ENCODE results near the gene PCDHA11. TPM values are rescaled to one million over a fixed set of nuclear protein-coding genes. Genes with fewer than 3 reads are reported as not detected.

Gene PCDHA11
- total RNA-seq, 1 donor from 2014 or later: 5.4 TPM

DNA sequence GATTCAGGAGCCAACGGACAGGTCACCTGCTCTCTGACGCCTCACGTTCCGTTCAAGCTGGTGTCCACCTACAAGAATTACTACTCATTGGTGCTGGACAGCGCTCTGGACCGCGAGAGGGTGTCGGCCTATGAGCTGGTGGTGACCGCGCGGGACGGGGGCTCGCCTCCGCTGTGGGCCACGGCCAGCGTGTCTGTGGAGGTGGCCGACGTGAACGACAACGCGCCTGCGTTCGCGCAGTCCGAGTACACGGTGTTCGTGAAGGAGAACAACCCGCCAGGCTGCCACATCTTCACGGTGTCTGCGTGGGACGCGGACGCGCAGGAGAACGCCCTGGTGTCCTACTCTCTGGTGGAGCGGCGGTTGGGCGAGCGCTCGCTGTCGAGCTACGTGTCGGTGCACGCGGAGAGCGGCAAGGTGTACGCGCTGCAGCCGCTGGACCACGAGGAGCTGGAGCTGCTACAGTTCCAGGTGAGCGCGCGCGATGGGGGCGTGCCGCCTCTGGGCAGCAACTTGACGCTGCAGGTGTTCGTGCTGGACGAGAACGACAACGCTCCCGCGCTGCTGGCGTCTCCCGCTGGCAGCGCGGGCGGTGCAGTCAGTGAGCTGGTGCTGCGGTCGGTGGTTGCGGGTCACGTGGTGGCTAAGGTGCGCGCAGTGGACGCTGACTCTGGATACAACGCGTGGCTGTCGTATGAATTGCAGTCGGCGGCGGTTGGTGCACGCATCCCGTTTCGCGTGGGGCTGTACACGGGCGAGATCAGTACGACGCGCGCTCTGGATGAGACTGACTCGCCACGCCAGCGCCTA lies 11.4 kb upstream of the PCDHA11 start:
- Histone ChIP-seq H3K9me3 (ENCODE audit: low read depth) (peaks cover 5% of the 10 kb centered on the region), H3F3A (ENCODE audit: low read depth) (no peaks in the 10 kb centered on the region), H3K79me2 (ENCODE audit: low read depth) (no peaks in the 10 kb centered on the region), H3K4me1 (no peaks in the 10 kb centered on the region), H3K9ac (no peak overlapping the region), H3K4me2 (no peak overlapping the region), H3K36me3 (no peaks in the 10 kb centered on the region), H3K27me3 (no peaks in the 10 kb centered on the region), H3K4me3 (no peak overlapping the region), H4K20me1 (ENCODE audit: low read depth) (no peaks in the 10 kb centered on the region), H3K27ac (no peak overlapping the region), H2AFZ (replicated peaks) (no peak overlapping the region)
- no peak for DNase-seq (ENCODE audit: low spot score)
- Mint-ChIP-seq H3K27ac (no peak overlapping the region), H3K4me1 (no peaks in the 10 kb centered on the region), H3K9me3 (peaks cover 46% of the 10 kb centered on the region), H3K27me3 (ENCODE audit: insufficient read depth, low read depth) (peaks cover 5% of the 10 kb centered on the region), H3K36me3 (peaks cover 35% of the 10 kb centered on the region), H3K4me3 (no peak overlapping the region)
- no peak for TF ChIP-seq EZH2 (IDR thresholded peaks at IDR 0.05)

DNA sequence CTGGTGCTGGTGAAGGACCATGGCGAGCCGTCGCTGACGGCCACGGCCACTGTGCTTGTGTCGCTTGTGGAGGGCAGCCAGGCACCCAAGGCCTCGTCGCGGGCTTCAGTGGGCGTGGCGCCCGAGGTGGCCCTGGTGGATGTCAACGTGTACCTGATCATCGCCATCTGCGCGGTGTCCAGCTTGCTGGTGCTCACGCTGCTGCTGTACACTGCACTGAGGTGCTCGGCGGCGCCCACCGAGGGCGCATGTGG lies 10.8 kb upstream of the PCDHA11 start:
- H3K36me3 Mint-ChIP-seq: peaks cover 34% of the 10 kb centered on the region
- TF ChIP-seq EZH2phosphoT487 (IDR thresholded peaks at IDR 0.05) (no peak), EZH2 (IDR thresholded peaks at IDR 0.05) (no peak)
- TF ChIP-seq, protein P1, sequence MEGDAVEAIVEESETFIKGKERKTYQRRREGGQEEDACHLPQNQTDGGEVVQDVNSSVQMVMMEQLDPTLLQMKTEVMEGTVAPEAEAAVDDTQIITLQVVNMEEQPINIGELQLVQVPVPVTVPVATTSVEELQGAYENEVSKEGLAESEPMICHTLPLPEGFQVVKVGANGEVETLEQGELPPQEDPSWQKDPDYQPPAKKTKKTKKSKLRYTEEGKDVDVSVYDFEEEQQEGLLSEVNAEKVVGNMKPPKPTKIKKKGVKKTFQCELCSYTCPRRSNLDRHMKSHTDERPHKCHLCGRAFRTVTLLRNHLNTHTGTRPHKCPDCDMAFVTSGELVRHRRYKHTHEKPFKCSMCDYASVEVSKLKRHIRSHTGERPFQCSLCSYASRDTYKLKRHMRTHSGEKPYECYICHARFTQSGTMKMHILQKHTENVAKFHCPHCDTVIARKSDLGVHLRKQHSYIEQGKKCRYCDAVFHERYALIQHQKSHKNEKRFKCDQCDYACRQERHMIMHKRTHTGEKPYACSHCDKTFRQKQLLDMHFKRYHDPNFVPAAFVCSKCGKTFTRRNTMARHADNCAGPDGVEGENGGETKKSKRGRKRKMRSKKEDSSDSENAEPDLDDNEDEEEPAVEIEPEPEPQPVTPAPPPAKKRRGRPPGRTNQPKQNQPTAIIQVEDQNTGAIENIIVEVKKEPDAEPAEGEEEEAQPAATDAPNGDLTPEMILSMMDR (IDR thresholded peaks at IDR 0.05): no peak
- no peaks in the 10 kb centered on the region for H3K36me3 ChIP-seq
- no peak overlapping the region for H3K27ac Mint-ChIP-seq
- peaks cover 5% of the 10 kb centered on the region for H3K9me3 ChIP-seq (ENCODE audit: low read depth)
- H2AFZ ChIP-seq (replicated peaks): no peak overlapping the region
- no peaks in the 10 kb centered on the region for H3K79me2 ChIP-seq (ENCODE audit: low read depth)
- peaks cover 44% of the 10 kb centered on the region for H3K9me3 Mint-ChIP-seq
- H4K20me1 ChIP-seq (ENCODE audit: low read depth): no peaks in the 10 kb centered on the region
- no peak overlapping the region for H3K4me3 ChIP-seq
- no peak for DNase-seq (ENCODE audit: low spot score)
- no peaks in the 10 kb centered on the region for H3K4me1 ChIP-seq
- peaks cover 5% of the 10 kb centered on the region for H3K27me3 Mint-ChIP-seq (ENCODE audit: insufficient read depth, low read depth)
- H3K4me1 Mint-ChIP-seq: no peaks in the 10 kb centered on the region
- no peak overlapping the region for H3K4me2 ChIP-seq
- H3K9ac ChIP-seq: no peak overlapping the region
- H3K4me3 Mint-ChIP-seq: no peak overlapping the region
- no peaks in the 10 kb centered on the region for H3K27me3 ChIP-seq
- no peak overlapping the region for H3K27ac ChIP-seq
- H3F3A ChIP-seq (ENCODE audit: low read depth): no peaks in the 10 kb centered on the region

DNA sequence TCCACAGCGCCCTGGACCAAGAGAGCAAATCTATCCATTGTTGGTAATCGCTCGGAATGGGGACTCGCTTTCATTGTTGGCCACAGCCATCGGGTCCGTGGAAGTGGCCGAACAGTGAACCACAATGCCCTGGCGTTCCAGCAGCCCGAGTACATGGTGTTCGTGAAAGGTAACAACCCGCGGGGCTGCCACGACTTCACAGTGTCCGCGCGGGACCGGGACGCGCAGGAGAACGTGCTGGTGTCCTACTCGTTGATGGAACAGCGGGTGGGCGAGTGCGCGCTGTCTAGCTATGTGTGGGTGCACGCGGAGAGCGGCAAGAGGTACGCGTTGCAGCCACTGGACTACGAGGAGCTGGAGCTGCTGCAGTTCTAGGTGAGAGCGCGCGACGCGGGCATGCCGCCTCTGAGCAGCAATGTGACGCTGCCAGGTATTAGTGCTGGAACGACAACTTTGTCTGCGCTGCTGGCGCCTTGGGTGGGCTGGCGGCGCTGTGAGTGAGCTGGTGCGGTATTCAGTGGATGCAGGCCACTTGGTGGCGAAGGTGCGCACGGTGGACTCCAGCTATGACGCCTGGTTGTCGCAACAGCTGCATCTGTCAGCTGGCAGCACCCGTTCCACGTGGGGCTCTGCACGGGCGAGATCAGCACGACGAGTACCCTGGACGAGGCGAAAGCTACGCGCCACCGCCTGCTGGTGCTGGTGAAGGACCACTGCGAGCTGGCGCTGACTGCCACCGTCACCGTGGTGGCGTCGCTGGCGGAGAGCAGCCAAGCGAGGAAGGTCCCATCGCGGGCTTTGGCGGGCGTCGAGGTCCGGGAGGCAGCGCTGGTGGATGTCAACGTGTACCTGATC lies 6.1 kb upstream of the PCDHA11 start:
- TF ChIP-seq EZH2 (IDR thresholded peaks at IDR 0.05) (no peak), EZH2phosphoT487 (IDR thresholded peaks at IDR 0.05) (no peak)
- TF ChIP-seq, protein P1 (IDR thresholded peaks at IDR 0.05): no peak
- H3K9me3 ChIP-seq (ENCODE audit: low read depth): peaks cover 5% of the 10 kb centered on the region
- H3F3A ChIP-seq (ENCODE audit: low read depth): no peaks in the 10 kb centered on the region
- Mint-ChIP-seq H3K27ac (no peak overlapping the region), H3K36me3 (peaks cover 27% of the 10 kb centered on the region), H3K27me3 (ENCODE audit: insufficient read depth, low read depth) (peaks cover 3% of the 10 kb centered on the region), H3K4me1 (no peaks in the 10 kb centered on the region), H3K4me3 (no peak overlapping the region), H3K9me3 (peaks cover 37% of the 10 kb centered on the region)
- H3K27me3 ChIP-seq: no peaks in the 10 kb centered on the region
- no peaks in the 10 kb centered on the region for H3K4me1 ChIP-seq
- no peak overlapping the region for H3K4me3 ChIP-seq
- no peaks in the 10 kb centered on the region for H3K36me3 ChIP-seq
- H3K9ac ChIP-seq: no peak overlapping the region
- H2AFZ ChIP-seq (replicated peaks): no peak overlapping the region
- H3K4me2 ChIP-seq: no peak overlapping the region
- H4K20me1 ChIP-seq (ENCODE audit: low read depth): no peaks in the 10 kb centered on the region
- no peak overlapping the region for H3K27ac ChIP-seq
- no peaks in the 10 kb centered on the region for H3K79me2 ChIP-seq (ENCODE audit: low read depth)
- no peak for DNase-seq (ENCODE audit: low spot score)

DNA sequence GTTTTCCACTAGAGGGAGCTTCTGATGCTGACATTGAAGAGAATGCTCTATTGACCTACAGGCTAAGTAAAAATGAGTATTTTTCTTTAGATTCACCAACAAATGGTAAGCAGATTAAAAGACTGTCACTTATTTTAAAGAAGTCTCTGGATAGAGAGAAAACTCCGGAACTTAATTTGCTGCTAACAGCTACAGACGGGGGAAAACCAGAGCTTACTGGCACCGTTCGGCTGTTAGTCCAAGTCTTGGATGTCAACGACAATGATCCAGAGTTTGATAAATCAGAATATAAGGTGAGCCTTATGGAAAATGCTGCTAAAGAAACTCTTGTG lies 764 bp downstream of the PCDHA11 start:
- no peaks in the 10 kb centered on the region for H3K9me3 ChIP-seq (ENCODE audit: low read depth)
- peaks cover 4% of the 10 kb centered on the region for H3K36me3 ChIP-seq
- no peak overlapping the region for H3K9ac ChIP-seq
- peaks cover 7% of the 10 kb centered on the region for H3F3A ChIP-seq (ENCODE audit: low read depth)
- H3K27ac ChIP-seq: no peak overlapping the region
- H3K36me3 Mint-ChIP-seq: peaks cover 31% of the 10 kb centered on the region
- H3K27ac Mint-ChIP-seq: peak overlapping the region; percentile 25
- H3K79me2 ChIP-seq (ENCODE audit: low read depth): peaks cover 10% of the 10 kb centered on the region
- H2AFZ ChIP-seq (replicated peaks): no peak overlapping the region
- peak overlapping the region; percentile 88 for H3K4me3 Mint-ChIP-seq
- peaks cover 21% of the 10 kb centered on the region for H3K9me3 Mint-ChIP-seq
- peaks cover 3% of the 10 kb centered on the region for H3K4me1 Mint-ChIP-seq
- H3K27me3 Mint-ChIP-seq (ENCODE audit: insufficient read depth, low read depth): no peaks in the 10 kb centered on the region
- no peak for TF ChIP-seq EZH2phosphoT487 (IDR thresholded peaks at IDR 0.05)
- TF ChIP-seq, protein P1 (IDR thresholded peaks at IDR 0.05): peak; percentile 50
- TF ChIP-seq EZH2 (IDR thresholded peaks at IDR 0.05): no peak
- H3K4me2 ChIP-seq: peak overlapping the region; percentile 73
- peak overlapping the region; percentile 55 for H3K4me3 ChIP-seq
- H3K4me1 ChIP-seq: no peaks in the 10 kb centered on the region
- no peaks in the 10 kb centered on the region for H4K20me1 ChIP-seq (ENCODE audit: low read depth)
- no peak for DNase-seq (ENCODE audit: low spot score)
- no peaks in the 10 kb centered on the region for H3K27me3 ChIP-seq
